Lung (tissue), 12 donors: ENCODE measurements around the gene GTF2I. TPM values are rescaled to one million over a fixed set of nuclear protein-coding genes. Genes with fewer than 3 reads are reported as not detected.

Source experiments
- ATAC-seq: fragments of 200-7000 bp; cut with Tn5 transposase; one replicate; pipeline ENCODE4 v1.9.1; 2020; ENCODE audit warnings: moderate number of reproducible peaks; ENCODE audit not compliant: insufficient read depth, low FRiP score
- DNase-seq, 3 donors: peaks; one replicate each; pipeline ENCODE4 v3.0.0-alpha.2; 2013 to 2017
- H3K27ac ChIP-seq, 2 donors: one replicate each; pipeline ENCODE4 v1.5.1; 2013; ENCODE audit warnings: mild to moderate bottlenecking in 2 of 2, moderate library complexity in 2 of 2, control low read depth in 1 of 2, inconsistent platforms in 1 of 2, low read depth in 1 of 2, low read length in 1 of 2
- H3K27me3 ChIP-seq, 3 donors: one replicate each; pipeline ENCODE4 v1.5.1; 2013; ENCODE audit warnings: low read length in 2 of 3; ENCODE audit not compliant: control insufficient read depth in 3 of 3, insufficient read depth in 3 of 3
- H3K36me3 ChIP-seq, 4 donors: one replicate each; pipeline ENCODE4 v1.5.1; 2013; ENCODE audit warnings: low read length in 4 of 4, mild to moderate bottlenecking in 1 of 4, moderate library complexity in 1 of 4; ENCODE audit not compliant: control insufficient read depth in 4 of 4, insufficient read depth in 4 of 4
- H3K4me1 ChIP-seq, 5 donors: one replicate each; pipeline ENCODE4 v1.5.1; 2013; ENCODE audit warnings: low read length in 5 of 5, mild to moderate bottlenecking in 2 of 5, moderate library complexity in 1 of 5; ENCODE audit not compliant: control insufficient read depth in 5 of 5, insufficient read depth in 5 of 5
- H3K4me3 ChIP-seq: one replicate; pipeline ENCODE4 v1.5.1; 2013; ENCODE audit warnings: mild to moderate bottlenecking, control low read depth, moderate library complexity
- H3K9ac ChIP-seq, 2 donors: one replicate each; pipeline ENCODE4 v1.5.1; 2013; ENCODE audit warnings: low read length in 2 of 2, control low read depth in 1 of 2; ENCODE audit not compliant: insufficient read depth in 1 of 2
- H3K9me3 ChIP-seq, 4 donors: one replicate each; pipeline ENCODE4 v1.5.1; 2013; ENCODE audit warnings: low read length in 3 of 4, mild to moderate bottlenecking in 1 of 4, moderate library complexity in 1 of 4; ENCODE audit not compliant: control insufficient read depth in 4 of 4, insufficient read depth in 3 of 4
- CTCF ChIP-seq: IDR thresholded peaks from 2 replicates; pipeline ENCODE4 v1.5.1; 2012; ENCODE audit warnings: mild to moderate bottlenecking; ENCODE audit errors: control extremely low read depth, extremely low read depth
- WGBS, 2 donors: extraction: QIAGEN DNeasy Blood & Tissue Kit; methylation state at CpG; one replicate each; pipeline ENCODE4 v1.1.7; 2013; 5-methylcytosine and 5-hydroxymethylcytosine counted together
- polyA plus RNA-seq, 2 donors: library from polyadenylated mRNA; stranded (reverse); fragments of 200-250 nt; gene quantifications; one replicate each; pipeline ENCODE4 v1.2.1, GENCODE V29; 2013
- total RNA-seq, 2 donors: library from RNA; depleted of rRNA in 1 of 2; stranded (reverse); fragments of >200 nt in 1 of 2; gene quantifications; one replicate each; pipeline ENCODE4 v1.2.1, GENCODE V29; 2014 to 2021
- donor health status: control.
- donor health status: control.
- donor health status: Bipolar disorder and iron deficiency.
- donor health status: healthy.
- donor health status: DM: yes; HTN: yes; CAD: no.

The GTF2I gene
- total and polyA plus RNA-seq, 4 donors = 27.7 to 353 (median 138) TPM

- no peaks in the 10 kb centered on the region for H3K9me3 ChIP-seq
- H3K4me3 ChIP-seq = no peak overlapping the region
- peak overlapping the region in 1 of 2 donors; percentile 85 for H3K9ac ChIP-seq
- no peaks in the 10 kb centered on the region for H3K27me3 ChIP-seq
- ATAC-seq = no peak
- 7 to 21% methylated on average over 21 of the region's 21 CpGs for WGBS, 2 donors
- H3K4me1 ChIP-seq = peaks cover 5 to 35% (median 12%) of the 10 kb centered on the region in 5 donors
- no peak for TF ChIP-seq CTCF
- DNase-seq = peak in 1 of 3 donors; percentile 32
- H3K27ac ChIP-seq = peak overlapping the region; percentile 64 to 72
- peaks cover 0 to 4% (median 0%) of the 10 kb centered on the region in 4 donors for H3K36me3 ChIP-seq
Measured at GRCh38 chr7:74655768-74656440, 1.6 kb upstream of the GTF2I start.

GRCh38 chr7:74656441-74656836, 1.1 kb upstream of the GTF2I start:
- H3K36me3 ChIP-seq = peaks cover 0 to 4% (median 0%) of the 10 kb centered on the region in 4 donors
- ATAC-seq (no peak), DNase-seq (peak; percentile 79 to 86 (median 79))
- H3K9me3 ChIP-seq = no peaks in the 10 kb centered on the region
- peaks cover 8 to 38% (median 14%) of the 10 kb centered on the region in 5 donors for H3K4me1 ChIP-seq
- no peak overlapping the region for H3K4me3 ChIP-seq
- TF ChIP-seq CTCF = peak; percentile 3
- no peaks in the 10 kb centered on the region for H3K27me3 ChIP-seq
- 0 to 1% methylated on average over 23 of the region's 23 CpGs for WGBS, 2 donors
- peak overlapping the region in 1 of 2 donors; percentile 85 for H3K9ac ChIP-seq
- peak overlapping the region; percentile 94 to 98 for H3K27ac ChIP-seq

- Histone ChIP-seq H3K27ac (peak overlapping the region; percentile 98 to 100), H3K9ac (peak overlapping the region in 1 of 2 donors; percentile 85), H3K4me1 (peaks cover 8 to 43% (median 14%) of the 10 kb centered on the region in 5 donors), H3K4me3 (peak overlapping the region; percentile 92), H3K36me3 (peaks cover 0 to 4% (median 0%) of the 10 kb centered on the region in 4 donors), H3K9me3 (no peaks in the 10 kb centered on the region), H3K27me3 (no peaks in the 10 kb centered on the region)
- TF ChIP-seq CTCF = no peak
- ATAC-seq = peak; percentile 88
- 0 to 1% methylated on average over 54 to 60 of the region's 60 CpGs for WGBS, 2 donors
- peak; percentile 98 to 99 (median 99) for DNase-seq
Measured at GRCh38 chr7:74656837-74657691, 454 bp upstream of the GTF2I start.
